ENCODE results near the gene PRR16.
"Not testable (repeated sequence)": the region's sequence is repeated elsewhere in the genome, so short reads cannot be mapped to it uniquely, and the experiment has no call there.

DNA sequence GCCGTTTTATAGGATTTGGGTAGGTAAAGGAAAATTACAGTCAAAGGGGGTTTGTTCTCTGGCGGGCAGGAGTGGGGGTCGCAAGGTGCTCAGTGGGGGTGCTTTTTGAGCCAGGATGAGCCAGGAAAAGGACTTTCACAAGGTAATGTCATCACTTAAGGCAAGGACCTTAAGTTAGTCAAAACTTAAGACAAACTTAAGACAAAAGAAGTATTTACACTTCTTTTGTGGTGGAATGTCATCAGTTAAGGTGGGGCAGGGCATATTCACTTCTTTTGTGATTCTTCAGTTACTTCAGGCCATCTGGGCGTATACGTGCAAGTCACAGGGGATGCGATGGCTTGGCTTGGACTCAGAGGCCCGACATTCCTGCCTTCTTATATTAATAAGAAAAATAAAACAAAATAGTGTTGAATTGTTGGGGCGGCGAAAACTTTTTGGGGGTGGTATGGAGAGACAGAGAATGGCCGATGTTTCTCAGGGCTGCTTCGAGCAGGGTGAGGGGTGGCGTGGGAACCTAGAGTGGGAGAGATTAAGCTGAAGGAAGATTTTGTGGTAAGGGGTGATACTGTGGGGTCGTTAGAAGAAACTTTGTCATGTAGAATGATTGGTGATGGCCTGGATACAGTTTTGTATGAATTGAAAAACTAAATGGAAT is 233.7 kb downstream of the PRR16 start:
- TF ChIP-seq CTCF, POLR2A (IDR thresholded peaks at IDR 0.05): not testable (repeated sequence)
